ENCODE data around the gene DNAJC5. TPM values are rescaled to one million over a fixed set of nuclear protein-coding genes. Genes with fewer than 3 reads are reported as not detected.
A peak's percentile ranks its signal among the peaks of the same experiment; 100 is the strongest.
"Not testable (repeated sequence)": the region's sequence is repeated elsewhere in the genome, so short reads cannot be mapped to it uniquely, and the experiment has no call there.

Gene DNAJC5
- total RNA-seq, 1 donor from 2014 or later: 46.4 TPM

DNA sequence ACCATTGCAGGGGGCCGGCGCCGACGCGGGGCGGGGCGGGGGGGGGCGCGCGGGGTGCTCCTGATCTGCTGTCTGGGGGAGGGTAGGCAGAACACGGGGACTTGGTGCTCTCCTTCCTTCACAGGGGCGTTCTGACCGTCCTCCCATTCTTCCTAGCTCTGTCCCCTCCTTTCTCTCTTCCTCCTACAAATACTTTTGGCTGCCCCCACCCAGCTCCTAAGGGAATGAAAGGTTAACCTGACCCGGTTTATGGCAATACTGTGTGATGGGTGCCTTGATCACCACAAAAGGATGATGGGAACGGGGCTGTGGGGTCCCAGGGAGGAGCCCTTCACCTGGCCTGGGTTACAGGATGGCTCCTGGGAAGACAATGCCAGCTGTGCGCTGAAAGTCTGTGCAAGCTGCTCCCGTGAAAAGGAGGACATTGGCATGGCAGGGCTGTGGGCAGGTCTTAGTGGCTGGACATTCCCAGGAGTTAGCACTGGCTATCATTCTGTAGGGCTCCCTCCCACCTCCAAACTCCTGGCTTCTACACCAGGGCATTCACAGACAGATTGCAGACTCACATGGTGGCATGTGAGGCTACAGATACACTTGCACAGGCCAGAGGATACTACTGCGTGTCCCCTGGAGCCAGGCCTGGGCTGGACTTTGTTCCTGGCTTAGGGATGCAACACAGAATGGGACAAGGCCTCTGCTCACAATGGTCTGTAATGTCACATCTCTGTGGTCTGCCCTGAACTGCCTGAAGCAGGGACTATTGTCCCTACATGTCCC, 31.7 kb upstream of the DNAJC5 start:
- TF ChIP-seq, protein P1, sequence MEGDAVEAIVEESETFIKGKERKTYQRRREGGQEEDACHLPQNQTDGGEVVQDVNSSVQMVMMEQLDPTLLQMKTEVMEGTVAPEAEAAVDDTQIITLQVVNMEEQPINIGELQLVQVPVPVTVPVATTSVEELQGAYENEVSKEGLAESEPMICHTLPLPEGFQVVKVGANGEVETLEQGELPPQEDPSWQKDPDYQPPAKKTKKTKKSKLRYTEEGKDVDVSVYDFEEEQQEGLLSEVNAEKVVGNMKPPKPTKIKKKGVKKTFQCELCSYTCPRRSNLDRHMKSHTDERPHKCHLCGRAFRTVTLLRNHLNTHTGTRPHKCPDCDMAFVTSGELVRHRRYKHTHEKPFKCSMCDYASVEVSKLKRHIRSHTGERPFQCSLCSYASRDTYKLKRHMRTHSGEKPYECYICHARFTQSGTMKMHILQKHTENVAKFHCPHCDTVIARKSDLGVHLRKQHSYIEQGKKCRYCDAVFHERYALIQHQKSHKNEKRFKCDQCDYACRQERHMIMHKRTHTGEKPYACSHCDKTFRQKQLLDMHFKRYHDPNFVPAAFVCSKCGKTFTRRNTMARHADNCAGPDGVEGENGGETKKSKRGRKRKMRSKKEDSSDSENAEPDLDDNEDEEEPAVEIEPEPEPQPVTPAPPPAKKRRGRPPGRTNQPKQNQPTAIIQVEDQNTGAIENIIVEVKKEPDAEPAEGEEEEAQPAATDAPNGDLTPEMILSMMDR (conservative IDR thresholded peaks at IDR 0.05; ENCODE audit: low read depth, low read length): no peak
- H3K4me3 ChIP-seq (ENCODE audit: low read depth, low read length): peak overlapping the region; percentile 99
- no peak for DNase-seq (ENCODE audit: low read depth)

DNA sequence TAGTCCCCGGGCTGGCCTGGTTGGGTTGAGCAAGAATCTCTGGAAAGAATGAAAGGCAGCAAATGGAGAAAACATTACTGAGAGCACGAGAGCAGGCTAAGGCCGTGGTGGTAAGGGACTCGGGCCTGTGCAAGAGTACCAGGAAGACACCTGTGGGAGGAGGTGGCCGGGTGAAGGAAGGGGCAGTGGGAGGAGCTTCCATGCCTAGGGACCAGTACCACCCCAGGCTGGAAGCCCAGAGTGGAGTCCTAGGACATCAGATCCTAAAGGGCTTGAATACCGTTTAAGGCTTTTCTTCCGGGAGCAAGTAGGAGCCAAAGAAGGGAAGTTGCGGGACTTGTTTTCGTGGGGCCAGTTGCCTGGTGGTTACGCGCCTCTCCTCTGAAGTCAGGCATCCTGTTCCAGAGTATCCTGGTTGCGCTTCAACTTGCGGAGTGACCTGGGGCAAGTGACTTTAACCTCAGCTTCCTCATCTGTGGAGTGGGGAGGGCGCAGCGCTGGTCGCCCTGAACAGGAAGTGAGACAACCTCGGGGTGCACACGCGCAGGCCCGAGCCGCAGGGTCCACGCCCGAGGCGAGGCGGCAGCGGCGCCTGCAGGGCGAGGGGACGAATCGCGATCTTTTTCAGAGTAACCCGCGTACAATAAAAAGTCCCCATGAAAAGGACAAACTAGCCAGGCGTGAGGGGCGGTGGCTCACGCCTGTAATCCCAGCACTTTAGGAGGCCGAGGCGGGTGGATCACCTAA, 31.0 kb upstream of the DNAJC5 start:
- peak; percentile 30 for DNase-seq (ENCODE audit: low read depth)
- peak overlapping the region; percentile 99 for H3K4me3 ChIP-seq (ENCODE audit: low read depth, low read length)
- TF ChIP-seq, protein P1 (conservative IDR thresholded peaks at IDR 0.05; ENCODE audit: low read depth, low read length): peak; percentile 63

DNA sequence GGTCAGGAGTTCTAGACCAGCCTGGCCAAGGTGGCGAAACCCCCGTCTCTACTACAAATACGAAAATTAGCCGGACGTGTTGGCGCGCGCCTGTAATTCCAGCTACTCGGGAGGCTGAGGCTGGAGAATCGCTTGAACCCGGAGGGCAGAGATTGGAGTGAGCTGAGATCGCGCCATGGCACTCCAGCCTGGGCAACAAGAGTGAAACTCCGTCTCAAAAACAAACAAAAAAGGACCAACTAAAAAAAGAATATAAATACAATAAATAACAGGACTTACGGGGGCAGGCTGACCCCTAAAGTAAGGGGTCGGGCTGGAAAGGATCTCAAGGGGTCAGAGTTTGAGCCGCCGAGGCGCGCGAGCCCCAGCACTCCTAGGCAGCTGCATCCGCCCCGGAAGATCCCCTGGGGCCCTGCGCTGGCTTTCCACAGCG, 30.4 kb upstream of the DNAJC5 start:
- TF ChIP-seq, protein P1 (conservative IDR thresholded peaks at IDR 0.05; ENCODE audit: low read depth, low read length): no peak
- DNase-seq (ENCODE audit: low read depth): no peak
- peak overlapping the region; percentile 99 for H3K4me3 ChIP-seq (ENCODE audit: low read depth, low read length)

GRCh38 chr20:63864978-63865640, 29.8 kb upstream of the DNAJC5 start, which contains the start of gene TPD52L2:
TSS of gene TPD52L2 (plus strand) at chr20:63865270. CDS start at chr20:63865366, 96 bp downstream.
- H3K4me3 ChIP-seq (ENCODE audit: low read depth, low read length): peak within 1 kb of the TSS; percentile 99
- peak; percentile 87 for DNase-seq (ENCODE audit: low read depth)
- TF ChIP-seq, protein P1 (conservative IDR thresholded peaks at IDR 0.05; ENCODE audit: low read depth, low read length): no peak

DNA sequence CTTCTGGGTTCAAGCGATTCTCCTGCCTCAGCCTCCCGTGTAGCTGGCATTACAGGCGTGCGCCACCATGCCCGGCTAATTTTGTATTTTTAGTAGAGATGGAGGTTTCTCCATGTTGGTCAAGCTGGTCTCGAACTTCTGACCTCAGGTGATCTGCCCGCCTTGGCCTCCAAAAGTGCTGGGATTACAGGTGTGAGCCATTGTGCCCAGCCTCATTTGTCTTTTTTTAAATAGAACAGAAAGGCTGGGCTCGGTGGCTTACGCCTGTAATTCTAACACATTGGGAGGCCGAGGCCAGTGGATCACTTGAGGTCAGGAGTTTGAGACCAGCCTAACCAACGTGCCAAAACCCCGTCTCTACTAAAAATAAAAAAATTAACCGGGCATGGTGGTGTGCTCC, 27.9 kb upstream of the DNAJC5 start:
- DNase-seq (ENCODE audit: low read depth); H3K4me3 ChIP-seq (ENCODE audit: low read depth, low read length): not testable (repeated sequence)

DNA sequence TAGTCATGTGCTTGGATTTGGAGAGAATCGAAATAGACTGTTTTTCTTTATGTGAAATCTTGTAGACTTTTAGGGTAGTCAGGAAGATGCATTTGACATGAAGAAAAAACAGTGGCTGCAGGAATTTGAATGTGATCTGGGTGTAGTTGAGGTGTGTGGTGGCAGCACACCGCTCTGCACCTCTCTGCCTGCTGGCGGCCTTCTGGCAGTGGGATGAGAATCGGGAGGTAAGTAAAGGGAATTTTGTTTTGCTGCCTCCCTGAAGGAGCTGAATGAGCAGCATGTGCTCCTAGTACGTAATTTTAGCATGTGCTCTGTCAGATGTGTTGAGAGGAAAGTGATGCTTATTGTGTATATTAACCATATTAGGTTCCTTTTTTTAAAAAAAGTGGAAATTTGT, 26.7 kb upstream of the DNAJC5 start:
- DNase-seq (ENCODE audit: low read depth): no peak
- H3K4me3 ChIP-seq (ENCODE audit: low read depth, low read length): no peak overlapping the region
- TF ChIP-seq, protein P1 (conservative IDR thresholded peaks at IDR 0.05; ENCODE audit: low read depth, low read length): no peak

DNA sequence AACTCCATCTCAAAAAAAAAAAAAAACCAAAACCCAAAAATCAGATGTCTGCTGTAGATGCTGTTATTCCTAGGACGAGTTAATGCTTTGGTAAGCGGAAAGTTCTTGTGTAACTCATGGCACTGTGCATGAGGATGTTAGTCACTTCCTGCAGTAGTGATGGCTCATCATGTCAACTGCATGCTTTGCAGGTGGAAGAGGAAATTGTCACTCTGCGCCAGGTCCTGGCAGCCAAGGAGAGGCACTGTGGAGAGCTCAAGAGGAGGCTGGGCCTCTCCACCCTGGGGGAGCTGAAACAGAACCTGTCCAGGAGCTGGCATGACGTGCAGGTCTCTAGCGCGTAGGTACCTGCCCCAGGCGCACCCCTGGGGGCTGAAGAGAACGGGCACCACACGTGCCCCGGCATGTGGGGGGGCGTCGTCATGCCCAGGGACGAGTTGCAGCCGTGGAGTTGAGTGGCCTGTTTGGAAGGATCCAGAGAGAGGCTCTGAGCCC, 21.4 kb upstream of the DNAJC5 start:
- TF ChIP-seq, protein P1 (conservative IDR thresholded peaks at IDR 0.05; ENCODE audit: low read depth, low read length): no peak
- DNase-seq (ENCODE audit: low read depth): no peak
- H3K4me3 ChIP-seq (ENCODE audit: low read depth, low read length): no peak overlapping the region

GRCh38 chr20:63874241-63874640, 20.7 kb upstream of the DNAJC5 start:
- not testable (repeated sequence) for H3K4me3 ChIP-seq (ENCODE audit: low read depth, low read length); DNase-seq (ENCODE audit: low read depth)
